ENCODE data around the gene ACKR2.
"Not testable (repeated sequence)": the region's sequence is repeated elsewhere in the genome, so short reads cannot be mapped to it uniquely, and the experiment has no call there.

ACKR2 gene

DNA sequence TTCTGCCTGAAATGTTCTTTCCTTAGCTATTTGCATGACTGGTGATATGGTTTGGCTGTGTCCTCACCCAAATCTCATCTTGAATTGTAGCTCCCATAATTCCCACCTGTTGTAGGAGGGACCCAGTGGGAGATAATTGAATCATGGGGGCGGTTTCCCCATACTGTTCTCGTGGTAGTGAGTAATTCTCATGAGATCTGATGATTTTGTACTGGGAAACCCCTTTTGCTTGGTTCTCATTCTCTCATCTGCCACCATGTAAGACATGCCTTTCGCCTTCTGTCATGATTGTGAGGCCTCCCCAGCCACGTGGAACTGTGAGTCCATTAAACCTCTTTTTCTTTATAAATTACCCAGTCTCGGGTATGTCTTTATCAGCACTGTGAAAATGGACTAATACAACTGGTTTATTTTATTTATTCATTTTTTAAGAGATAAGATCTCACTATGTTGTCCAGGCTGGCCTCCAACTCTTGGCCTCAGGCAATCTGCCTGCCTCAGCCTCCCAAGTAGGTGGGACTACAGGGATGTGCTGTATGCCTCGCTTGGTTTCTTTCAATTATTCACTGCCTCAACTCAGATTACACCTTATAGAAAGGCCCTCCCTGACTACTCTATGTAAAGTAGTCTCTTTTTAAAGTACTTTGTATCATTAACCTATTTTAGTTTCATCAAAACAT lies 74.1 kb downstream of the ACKR2 start:
- H3K9me3 ChIP-seq (ENCODE audit: insufficient read depth, low read depth, low read length); H3K4me3 ChIP-seq (ENCODE audit: low read length); H3K36me3 ChIP-seq (ENCODE audit: insufficient read depth, low read depth, low read length); H3K4me1 ChIP-seq (ENCODE audit: insufficient read depth, low read length); H3K27ac ChIP-seq (ENCODE audit: low read length); H3K9ac ChIP-seq (ENCODE audit: low read depth, low read length); H3K27me3 ChIP-seq (ENCODE audit: insufficient read depth, low read length): not testable (repeated sequence)

DNA sequence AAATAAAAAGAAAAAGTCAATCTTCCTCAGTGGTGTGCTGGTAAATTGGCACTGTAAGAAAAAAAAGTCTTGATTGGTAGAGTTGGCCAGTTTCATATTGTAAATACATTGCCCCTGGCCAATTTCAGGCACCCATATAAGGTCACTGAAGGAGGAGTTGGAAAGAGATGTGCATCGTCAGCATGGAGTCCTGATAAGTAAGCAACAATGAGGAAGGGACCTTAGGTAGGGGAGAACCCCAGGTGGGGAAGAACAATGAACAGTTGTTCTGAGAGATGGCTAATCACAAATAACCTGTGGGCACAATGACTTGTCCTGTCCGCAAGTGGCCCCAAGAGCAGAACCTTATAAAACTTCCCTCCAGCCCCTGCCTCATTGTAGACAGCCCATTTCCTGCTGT lies 75.1 kb downstream of the ACKR2 start:
- Histone ChIP-seq H3K9me3 (ENCODE audit: insufficient read depth, low read depth, low read length) (no peaks in the 10 kb centered on the region), H3K27ac (ENCODE audit: low read length) (no peak overlapping the region), H3K9ac (ENCODE audit: low read depth, low read length) (no peak overlapping the region), H3K27me3 (ENCODE audit: insufficient read depth, low read length) (no peaks in the 10 kb centered on the region), H3K36me3 (ENCODE audit: insufficient read depth, low read depth, low read length) (no peaks in the 10 kb centered on the region), H3K4me3 (ENCODE audit: low read length) (no peak overlapping the region), H3K4me1 (ENCODE audit: insufficient read depth, low read length) (peaks cover 4% of the 10 kb centered on the region; the same call in 1 of the 2 replicates)

DNA sequence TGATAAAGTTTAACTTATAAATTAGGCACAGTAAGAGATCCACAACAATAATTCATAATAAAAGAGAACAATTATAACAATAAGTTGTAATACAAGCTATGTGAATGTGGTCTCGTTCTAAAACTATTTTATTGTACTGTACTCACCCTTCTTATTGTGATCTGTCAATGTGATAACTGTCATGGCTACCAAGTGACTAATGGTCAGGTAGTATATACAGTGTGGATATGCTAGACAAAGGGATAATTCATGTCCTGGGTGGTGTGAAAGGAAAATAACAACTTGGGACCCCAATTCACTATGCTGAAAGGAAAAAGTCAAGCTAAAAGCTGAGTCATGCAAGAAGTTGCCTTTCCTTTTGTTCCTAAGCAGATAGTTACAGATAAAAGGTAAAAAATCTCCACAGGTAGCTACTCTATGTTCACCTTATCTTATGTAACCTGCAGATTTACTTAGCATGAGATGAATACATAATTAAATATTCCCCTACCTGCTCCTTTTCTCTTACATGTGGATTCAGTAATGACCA lies 77.1 kb downstream of the ACKR2 start:
- H3K4me3 ChIP-seq (ENCODE audit: low read length): no peak overlapping the region
- H3K9ac ChIP-seq (ENCODE audit: low read depth, low read length): no peak overlapping the region
- H3K36me3 ChIP-seq (ENCODE audit: insufficient read depth, low read depth, low read length): no peaks in the 10 kb centered on the region
- H3K27me3 ChIP-seq (ENCODE audit: insufficient read depth, low read length): no peaks in the 10 kb centered on the region
- H3K27ac ChIP-seq (ENCODE audit: low read length): no peak overlapping the region
- H3K4me1 ChIP-seq (ENCODE audit: insufficient read depth, low read length): peaks cover 8% of the 10 kb centered on the region
- no peaks in the 10 kb centered on the region for H3K9me3 ChIP-seq (ENCODE audit: insufficient read depth, low read depth, low read length)

DNA sequence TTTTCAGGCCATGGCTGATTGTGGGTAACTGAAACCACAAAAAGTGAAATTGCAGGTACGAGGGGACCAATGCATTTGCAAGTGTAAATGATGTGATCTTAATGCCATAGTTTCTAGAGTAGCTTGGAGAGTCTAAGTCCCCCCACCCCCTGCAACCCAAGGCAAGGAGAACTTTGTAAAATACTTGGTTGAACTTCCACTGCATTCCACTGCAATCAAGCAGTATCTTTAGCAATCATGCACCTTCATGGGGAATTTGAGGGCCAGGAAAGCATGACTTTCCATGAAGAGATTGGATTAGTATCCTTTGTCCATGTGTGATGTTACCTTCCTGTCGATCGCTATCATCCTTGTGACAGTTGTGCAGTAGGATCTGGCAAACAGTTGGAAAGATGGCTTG lies 77.8 kb downstream of the ACKR2 start:
- Histone ChIP-seq H3K4me1 (ENCODE audit: insufficient read depth, low read length) (peaks cover 14% of the 10 kb centered on the region), H3K9ac (ENCODE audit: low read depth, low read length) (no peak overlapping the region), H3K4me3 (ENCODE audit: low read length) (no peak overlapping the region), H3K27me3 (ENCODE audit: insufficient read depth, low read length) (no peaks in the 10 kb centered on the region), H3K36me3 (ENCODE audit: insufficient read depth, low read depth, low read length) (no peaks in the 10 kb centered on the region), H3K9me3 (ENCODE audit: insufficient read depth, low read depth, low read length) (no peaks in the 10 kb centered on the region), H3K27ac (ENCODE audit: low read length) (no peak overlapping the region)

DNA sequence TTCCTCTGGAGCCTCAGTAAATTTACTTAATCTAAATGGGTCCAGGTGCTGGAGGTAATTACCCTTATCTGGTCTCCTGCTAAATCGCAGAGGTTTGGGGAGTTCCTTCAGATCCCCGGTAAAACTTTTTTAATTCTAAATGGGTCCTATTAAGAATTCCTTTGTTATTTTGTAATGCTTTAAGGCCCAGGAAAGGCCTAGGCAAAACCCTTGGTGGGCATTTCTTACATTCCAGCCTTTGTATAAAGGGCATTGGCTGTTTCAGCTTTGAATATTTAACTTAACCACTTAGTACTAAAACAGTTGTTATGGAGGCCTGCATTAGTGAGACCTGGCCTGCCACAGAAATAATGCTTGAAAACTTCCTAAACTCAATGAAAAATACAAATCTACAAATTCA lies 81.8 kb downstream of the ACKR2 start:
- no peaks in the 10 kb centered on the region for H3K36me3 ChIP-seq (ENCODE audit: insufficient read depth, low read depth, low read length)
- H3K9me3 ChIP-seq (ENCODE audit: insufficient read depth, low read depth, low read length): no peaks in the 10 kb centered on the region
- H3K4me3 ChIP-seq (ENCODE audit: low read length): peak overlapping the region; percentile 0; the same call in 1 of the 2 replicates
- H3K9ac ChIP-seq (ENCODE audit: low read depth, low read length): peak overlapping the region; percentile 66; the same call in 1 of the 2 replicates
- no peaks in the 10 kb centered on the region for H3K27me3 ChIP-seq (ENCODE audit: insufficient read depth, low read length)
- peaks cover 18% of the 10 kb centered on the region for H3K4me1 ChIP-seq (ENCODE audit: insufficient read depth, low read length)
- peak overlapping the region; percentile 59 for H3K27ac ChIP-seq (ENCODE audit: low read length)

DNA sequence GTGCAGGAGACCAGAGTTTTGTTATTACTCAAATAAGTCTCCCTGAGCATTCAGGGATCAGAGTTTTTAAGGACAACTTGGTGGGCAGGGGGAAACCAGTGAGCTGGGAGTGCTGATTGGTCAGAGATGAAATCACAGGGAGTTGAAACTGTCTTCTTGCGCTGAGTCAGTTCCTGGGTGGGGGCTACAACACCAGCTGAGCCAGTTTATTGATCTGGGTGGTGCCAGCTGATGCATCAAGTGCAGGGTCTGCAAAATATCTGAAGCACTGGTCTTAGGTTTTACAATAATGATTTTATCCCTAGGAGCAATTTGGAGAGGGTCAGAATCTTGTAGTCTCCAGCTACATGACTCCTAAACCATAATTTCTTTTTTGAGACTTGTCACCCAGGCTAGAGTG lies 82.9 kb downstream of the ACKR2 start:
- H3K36me3 ChIP-seq (ENCODE audit: insufficient read depth, low read depth, low read length): no peaks in the 10 kb centered on the region
- H3K27me3 ChIP-seq (ENCODE audit: insufficient read depth, low read length): no peaks in the 10 kb centered on the region
- no peaks in the 10 kb centered on the region for H3K9me3 ChIP-seq (ENCODE audit: insufficient read depth, low read depth, low read length)
- H3K27ac ChIP-seq (ENCODE audit: low read length): peak overlapping the region; percentile 59
- no peak overlapping the region for H3K4me3 ChIP-seq (ENCODE audit: low read length)
- H3K4me1 ChIP-seq (ENCODE audit: insufficient read depth, low read length): peaks cover 19% of the 10 kb centered on the region
- H3K9ac ChIP-seq (ENCODE audit: low read depth, low read length): peak overlapping the region; percentile 66; the same call in 1 of the 2 replicates

DNA sequence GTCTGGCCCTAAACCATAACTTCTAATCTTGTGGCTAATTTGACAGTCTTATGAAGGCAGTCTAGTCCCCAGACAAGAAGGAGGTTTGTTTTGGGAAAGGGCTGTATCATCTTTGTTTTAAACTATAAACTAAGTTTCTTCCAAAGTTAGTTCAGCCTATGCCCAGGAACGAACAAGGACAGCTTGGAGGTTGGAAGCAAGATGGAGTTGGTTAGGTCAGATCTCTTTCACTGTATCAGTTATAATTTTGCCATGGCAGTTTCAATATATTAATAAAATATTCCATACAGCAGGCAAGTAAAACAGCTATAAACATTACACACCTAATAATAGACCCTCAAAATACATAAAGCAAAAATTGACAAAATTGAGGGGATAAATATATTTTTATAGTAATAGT lies 83.6 kb downstream of the ACKR2 start:
- H3K27ac ChIP-seq (ENCODE audit: low read length): no peak overlapping the region
- no peaks in the 10 kb centered on the region for H3K9me3 ChIP-seq (ENCODE audit: insufficient read depth, low read depth, low read length)
- peaks cover 19% of the 10 kb centered on the region for H3K4me1 ChIP-seq (ENCODE audit: insufficient read depth, low read length)
- H3K27me3 ChIP-seq (ENCODE audit: insufficient read depth, low read length): no peaks in the 10 kb centered on the region
- H3K9ac ChIP-seq (ENCODE audit: low read depth, low read length): no peak overlapping the region
- H3K4me3 ChIP-seq (ENCODE audit: low read length): no peak overlapping the region
- H3K36me3 ChIP-seq (ENCODE audit: insufficient read depth, low read depth, low read length): no peaks in the 10 kb centered on the region

DNA sequence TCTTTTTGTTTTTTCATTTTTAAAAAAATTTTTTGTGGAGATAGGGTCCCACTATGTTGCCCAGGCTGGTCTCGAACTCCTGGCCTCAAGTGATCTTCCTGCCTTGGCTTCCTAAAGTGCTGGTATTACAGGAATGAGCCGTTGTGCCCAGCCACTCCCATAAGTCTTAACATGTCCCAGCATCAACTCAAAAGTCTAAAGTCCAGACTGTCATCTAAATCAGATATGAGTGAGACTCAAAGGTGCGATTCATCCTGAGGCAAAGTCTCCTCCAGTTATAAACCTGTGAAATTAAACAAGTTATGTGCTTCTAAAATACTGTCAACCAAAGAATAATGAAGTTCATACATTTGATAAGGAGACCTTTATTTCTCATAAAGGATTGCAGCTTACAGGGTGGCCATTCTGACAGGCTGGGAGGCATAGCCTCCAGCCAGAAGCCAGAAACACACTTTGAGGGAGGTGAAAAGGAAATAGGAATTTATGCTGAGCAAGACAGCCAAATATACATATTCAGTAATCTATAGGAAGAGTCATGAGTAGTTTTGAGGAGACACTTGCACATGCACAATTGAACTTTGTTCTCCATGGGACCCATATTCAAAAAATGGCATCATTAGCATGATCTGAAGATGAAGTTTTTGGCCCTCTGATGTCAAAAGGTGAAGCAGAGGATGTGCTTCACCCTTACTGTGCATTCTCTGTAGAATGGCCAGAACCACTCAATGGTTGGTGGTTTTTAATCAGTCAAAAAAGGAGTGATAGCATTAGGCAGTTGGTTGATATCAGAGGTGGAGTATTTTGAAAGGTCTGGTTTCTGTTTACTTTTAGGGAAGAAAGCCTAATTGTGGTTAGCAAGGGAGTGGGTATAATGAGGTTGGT lies 85.7 kb downstream of the ACKR2 start:
- Histone ChIP-seq H3K9ac (ENCODE audit: low read depth, low read length) (no peak overlapping the region), H3K4me3 (ENCODE audit: low read length) (no peak overlapping the region), H3K27me3 (ENCODE audit: insufficient read depth, low read length) (no peaks in the 10 kb centered on the region), H3K36me3 (ENCODE audit: insufficient read depth, low read depth, low read length) (no peaks in the 10 kb centered on the region), H3K27ac (ENCODE audit: low read length) (no peak overlapping the region), H3K4me1 (ENCODE audit: insufficient read depth, low read length) (peaks cover 19% of the 10 kb centered on the region), H3K9me3 (ENCODE audit: insufficient read depth, low read depth, low read length) (no peaks in the 10 kb centered on the region)

DNA sequence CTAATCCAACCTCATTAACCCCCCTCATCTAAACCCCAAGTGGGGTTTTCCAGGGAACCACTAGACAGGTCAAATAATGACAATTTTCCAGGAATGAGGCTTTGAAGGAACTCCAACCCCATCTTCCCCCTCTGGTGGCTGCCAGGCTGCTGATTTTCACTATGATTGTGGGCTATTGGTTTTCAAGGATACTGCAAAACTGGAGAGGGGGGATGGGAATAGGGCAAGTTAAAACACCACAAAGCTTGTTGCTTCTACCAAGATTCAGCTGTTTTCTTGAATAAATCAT lies 86.3 kb downstream of the ACKR2 start:
- Histone ChIP-seq H3K9me3 (ENCODE audit: insufficient read depth, low read depth, low read length) (no peaks in the 10 kb centered on the region), H3K4me3 (ENCODE audit: low read length) (no peak overlapping the region), H3K9ac (ENCODE audit: low read depth, low read length) (no peak overlapping the region), H3K36me3 (ENCODE audit: insufficient read depth, low read depth, low read length) (no peaks in the 10 kb centered on the region), H3K4me1 (ENCODE audit: insufficient read depth, low read length) (peaks cover 14% of the 10 kb centered on the region; the same call in 1 of the 2 replicates), H3K27ac (ENCODE audit: low read length) (no peak overlapping the region), H3K27me3 (ENCODE audit: insufficient read depth, low read length) (no peaks in the 10 kb centered on the region)

DNA sequence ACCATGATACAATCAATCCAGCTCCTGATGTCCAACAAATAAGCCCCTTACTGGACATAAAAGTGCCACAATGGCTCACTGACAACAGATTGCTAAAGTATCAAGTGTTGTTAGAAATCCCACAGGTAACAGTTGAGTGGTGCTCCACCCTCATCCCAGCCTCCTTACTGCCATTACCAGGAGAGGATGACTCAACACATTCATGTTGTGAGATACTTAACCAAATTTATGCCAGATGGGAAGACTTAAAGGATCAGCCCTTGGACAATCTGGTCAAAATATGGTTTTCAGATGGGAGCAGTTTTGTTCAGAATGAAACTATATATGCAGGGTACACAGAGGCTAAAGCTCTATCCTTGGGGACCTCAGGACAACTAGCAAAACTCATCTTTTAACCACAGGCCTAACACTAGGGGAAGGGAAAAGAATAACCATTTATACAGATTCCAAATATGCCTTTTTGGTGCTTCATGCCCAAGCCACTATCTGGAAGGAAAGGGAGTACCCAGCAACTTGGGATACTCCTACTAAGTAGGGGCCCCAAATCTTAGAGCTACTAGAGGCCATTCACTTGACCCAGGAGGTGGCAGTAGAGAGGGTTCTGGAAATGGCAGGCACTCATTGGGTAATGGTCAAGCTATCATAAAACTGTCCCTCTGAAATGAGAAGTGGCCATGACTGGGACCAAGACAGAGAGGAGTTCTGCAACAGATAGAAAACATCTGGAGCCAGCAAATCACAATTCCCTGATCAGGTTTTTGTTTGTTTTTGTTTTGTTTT lies 89.8 kb downstream of the ACKR2 start:
- no peak overlapping the region for H3K9ac ChIP-seq (ENCODE audit: low read depth, low read length)
- H3K4me1 ChIP-seq (ENCODE audit: insufficient read depth, low read length): peaks cover 3% of the 10 kb centered on the region; the same call in 1 of the 2 replicates
- H3K9me3 ChIP-seq (ENCODE audit: insufficient read depth, low read depth, low read length): no peaks in the 10 kb centered on the region
- H3K27ac ChIP-seq (ENCODE audit: low read length): no peak overlapping the region
- no peaks in the 10 kb centered on the region for H3K27me3 ChIP-seq (ENCODE audit: insufficient read depth, low read length)
- no peaks in the 10 kb centered on the region for H3K36me3 ChIP-seq (ENCODE audit: insufficient read depth, low read depth, low read length)
- H3K4me3 ChIP-seq (ENCODE audit: low read length): no peak overlapping the region

DNA sequence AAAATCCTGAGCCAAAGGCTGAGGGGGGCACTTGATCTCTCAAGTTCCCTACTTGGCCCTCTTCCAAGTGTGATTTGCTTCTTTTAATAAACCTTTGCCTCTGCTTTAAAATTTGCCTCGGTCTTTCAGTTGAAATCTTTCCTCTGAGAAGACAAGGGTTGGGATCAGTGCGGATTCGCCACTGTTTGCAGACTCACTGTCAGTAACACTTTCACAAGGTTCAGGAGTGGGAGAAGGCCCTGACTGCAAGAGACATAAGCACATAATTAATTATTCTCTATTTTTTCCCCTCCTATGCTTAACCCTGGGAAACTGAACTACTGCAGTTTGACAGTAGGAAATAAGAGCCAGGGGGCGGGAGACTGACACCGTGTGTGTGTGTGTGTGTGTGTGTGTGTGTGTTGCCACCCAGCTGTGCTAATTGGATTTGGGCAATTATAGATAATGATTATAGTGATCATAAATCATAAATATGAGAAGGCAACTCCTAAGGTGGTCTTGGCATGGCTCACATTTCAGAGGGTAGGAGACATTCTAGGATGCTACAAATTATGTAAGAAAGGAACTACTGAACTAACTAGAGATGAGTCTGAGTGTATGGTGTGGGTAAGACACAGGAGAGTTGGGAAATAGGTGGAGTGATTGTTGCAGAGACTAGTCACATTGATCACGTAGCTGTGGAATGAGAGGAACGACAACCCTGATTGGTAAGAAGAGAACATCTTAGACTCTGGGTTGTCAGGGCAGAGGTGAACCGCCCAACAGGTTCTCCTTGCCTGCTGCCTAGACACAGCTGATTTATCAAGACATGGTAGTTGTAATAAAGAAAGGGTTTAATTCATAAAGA lies 91.2 kb downstream of the ACKR2 start:
- Histone ChIP-seq H3K36me3 (ENCODE audit: insufficient read depth, low read depth, low read length) (no peaks in the 10 kb centered on the region), H3K9ac (ENCODE audit: low read depth, low read length) (no peak overlapping the region), H3K4me3 (ENCODE audit: low read length) (no peak overlapping the region), H3K27ac (ENCODE audit: low read length) (no peak overlapping the region), H3K27me3 (ENCODE audit: insufficient read depth, low read length) (no peaks in the 10 kb centered on the region), H3K9me3 (ENCODE audit: insufficient read depth, low read depth, low read length) (no peaks in the 10 kb centered on the region), H3K4me1 (ENCODE audit: insufficient read depth, low read length) (peaks cover 3% of the 10 kb centered on the region; the same call in 1 of the 2 replicates)
